Transverse colon (tissue), 4 donors: ENCODE data around the gene LRATD1. TPM values are rescaled to one million over a fixed set of nuclear protein-coding genes. Genes with fewer than 3 reads are reported as not detected.

Experiments used
- DNase-seq: peaks from one replicate; pipeline ENCODE4 v3.0.0-alpha.2; 2019
- H3K27ac ChIP-seq, 4 donors: fragments of 200-600 bp; sonication (generic); 2 replicates each; pipeline ENCODE4 v1.5.1; 2016 to 2018; ENCODE audit warnings: inconsistent platforms in 4 of 4
- H3K27me3 ChIP-seq: fragments of 200-600 bp; sonication (generic); 2 replicates; pipeline ENCODE4 v1.5.1; 2017; ENCODE audit warnings: inconsistent platforms
- H3K36me3 ChIP-seq, 4 donors: fragments of 200-600 bp; sonication (generic); 2 replicates each; pipeline ENCODE4 v1.5.1; 2017 to 2019; ENCODE audit warnings: inconsistent platforms in 4 of 4
- H3K4me1 ChIP-seq, 4 donors: fragments of 200-600 bp; sonication (generic); 2 replicates each; pipeline ENCODE4 v1.5.1; 2017 to 2020; ENCODE audit warnings: inconsistent platforms in 4 of 4
- H3K4me3 ChIP-seq, 4 donors: fragments of 200-600 bp; sonication (generic); 1 replicate in 1 of 4; 2 replicates in 3 of 4; pipeline versions ENCODE4 v1.5.1 to v1.6.1; 2017 to 2019; ENCODE audit warnings: inconsistent platforms in 4 of 4
- H3K9me3 ChIP-seq, 2 donors: fragments of 200-600 bp; sonication (generic); 2 replicates each; pipeline ENCODE4 v1.5.1; 2017 to 2019; ENCODE audit warnings: inconsistent platforms in 2 of 2
- CTCF ChIP-seq, 5 experiments: fragments of 200-600 bp in 3 of 5; fragments of 450-650 bp in 2 of 5; sonication (generic) in 3 of 5; IDR thresholded peaks; 1 replicate in 2 of 5; 2 replicates in 3 of 5; pipeline ENCODE4 v1.5.1; 2016 to 2017; ENCODE audit warnings: antibody characterized with exemption in 5 of 5, inconsistent platforms in 3 of 5, mild to moderate bottlenecking in 2 of 5, moderate library complexity in 1 of 5
- EP300 ChIP-seq: sonication (generic); formaldehyde crosslinking; IDR thresholded peaks from one replicate; pipeline ENCODE4 v1.6.1; 2017; ENCODE audit warnings: antibody characterized with exemption, low read depth
- POLR2A ChIP-seq: fragments of 450-650 bp; IDR thresholded peaks from one replicate; pipeline ENCODE4 v1.6.1; 2016; ENCODE audit warnings: antibody characterized with exemption, mild to moderate bottlenecking, moderate library complexity
- POLR2AphosphoS5 ChIP-seq, 3 donors: sonication (generic); formaldehyde crosslinking; IDR thresholded peaks; one replicate each; pipeline ENCODE4 v1.6.1; 2016; ENCODE audit warnings: antibody characterized with exemption in 3 of 3
- WGBS, 2 donors: methylation state at CpG; one replicate each; pipeline ENCODE4 v1.1.5; 2018; ENCODE audit warnings: low coverage in 1 of 2; 5-methylcytosine and 5-hydroxymethylcytosine counted together
- in situ Hi-C, 4 donors: fragments of 200-750 bp; cut with MboI; loops; one replicate each; pipeline versions ENCODE4 v1.15.0 to v1.15.1; 2017; ENCODE audit warnings: low sequenced_read_pairs in 3 of 4, low pct_ligation_motif_present in 1 of 4, low pct_unique_long_range_greater_than_20kb in 1 of 4
- intact Hi-C: fragments of 100-400 bp; cut with DNase I; formaldehyde crosslinking; loops from one replicate; pipeline ENCODE4 v1.15.1; 2023; ENCODE audit warnings: low total_unique reads
- total RNA-seq, 4 donors: library from RNA; depleted of rRNA; stranded (reverse); fragments of >200 nt; gene quantifications; one replicate each; pipeline ENCODE4 v1.1.0, GENCODE V29; 2016

Gene LRATD1
- total RNA-seq, 4 donors from 2014 or later: 87.6 to 151 (median 118) TPM

- H3K4me3 ChIP-seq: no peak overlapping the region
- no peaks in the 10 kb centered on the region for H3K9me3 ChIP-seq
- intact Hi-C loops: no loop called here
- no peaks in the 10 kb centered on the region for H3K27me3 ChIP-seq
- DNase-seq: no peak
- H3K36me3 ChIP-seq: no peaks in the 10 kb centered on the region
- H3K4me1 ChIP-seq: no peaks in the 10 kb centered on the region
- in situ Hi-C loops: no loop called here
- 90% methylated on average over 3 of the region's 3 CpGs for WGBS, 2 donors
- no peak overlapping the region for H3K27ac ChIP-seq
- TF ChIP-seq POLR2A (no peak), POLR2AphosphoS5 (IDR thresholded peaks at IDR 0.05) (no peak), CTCF (IDR thresholded peaks at IDR 0.05) (no peak), EP300 (no peak)
Observed at GRCh38 chr2:14681608-14682007, 49.1 kb downstream of the LRATD1 start.
